Measurements from ENCODE around the gene AKR1C4.
"Not testable (repeated sequence)": the region's sequence is repeated elsewhere in the genome, so short reads cannot be mapped to it uniquely, and the experiment has no call there.

DNA sequence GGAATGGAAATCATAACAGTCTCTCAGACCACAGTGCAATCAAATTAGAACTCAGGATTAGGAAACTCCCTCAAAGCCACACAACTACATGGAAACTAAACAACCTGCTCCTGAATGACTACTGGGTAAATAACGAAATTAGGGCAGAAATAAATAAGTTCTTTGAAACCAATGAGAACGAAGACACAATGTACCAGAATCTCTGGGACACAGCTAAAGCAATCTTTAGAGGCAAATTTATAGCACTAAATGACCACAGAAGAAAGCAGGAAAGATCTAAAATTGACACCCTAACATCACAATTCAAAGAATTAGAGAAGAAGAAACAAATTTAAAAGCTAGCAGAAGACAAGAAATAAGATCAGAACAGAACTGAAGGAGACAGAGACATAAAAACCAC is 40.9 kb downstream of the AKR1C4 start:
- TF ChIP-seq, protein P1, sequence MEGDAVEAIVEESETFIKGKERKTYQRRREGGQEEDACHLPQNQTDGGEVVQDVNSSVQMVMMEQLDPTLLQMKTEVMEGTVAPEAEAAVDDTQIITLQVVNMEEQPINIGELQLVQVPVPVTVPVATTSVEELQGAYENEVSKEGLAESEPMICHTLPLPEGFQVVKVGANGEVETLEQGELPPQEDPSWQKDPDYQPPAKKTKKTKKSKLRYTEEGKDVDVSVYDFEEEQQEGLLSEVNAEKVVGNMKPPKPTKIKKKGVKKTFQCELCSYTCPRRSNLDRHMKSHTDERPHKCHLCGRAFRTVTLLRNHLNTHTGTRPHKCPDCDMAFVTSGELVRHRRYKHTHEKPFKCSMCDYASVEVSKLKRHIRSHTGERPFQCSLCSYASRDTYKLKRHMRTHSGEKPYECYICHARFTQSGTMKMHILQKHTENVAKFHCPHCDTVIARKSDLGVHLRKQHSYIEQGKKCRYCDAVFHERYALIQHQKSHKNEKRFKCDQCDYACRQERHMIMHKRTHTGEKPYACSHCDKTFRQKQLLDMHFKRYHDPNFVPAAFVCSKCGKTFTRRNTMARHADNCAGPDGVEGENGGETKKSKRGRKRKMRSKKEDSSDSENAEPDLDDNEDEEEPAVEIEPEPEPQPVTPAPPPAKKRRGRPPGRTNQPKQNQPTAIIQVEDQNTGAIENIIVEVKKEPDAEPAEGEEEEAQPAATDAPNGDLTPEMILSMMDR (IDR thresholded peaks at IDR 0.05): not testable (repeated sequence)
- not testable (repeated sequence) for TF ChIP-seq POLR2A, EP300, POLR2AphosphoS5 (IDR thresholded peaks at IDR 0.05)

All from gastroesophageal sphincter (tissue), 3 donors.